IMR-90 (cell line): ENCODE results near the gene PLEKHJ1. TPM values are rescaled to one million over a fixed set of nuclear protein-coding genes. Genes with fewer than 3 reads are reported as not detected.
A peak's percentile ranks its signal among the peaks of the same experiment; 100 is the strongest.

ENCODE experiments used
- ATAC-seq: fragments of 200-7000 bp; cut with Tn5 transposase; 2 replicates; pipeline ENCODE4 v1.9.1; 2020; ENCODE audit warnings: low read depth, mild to moderate bottlenecking, moderate library complexity
- BruUV-seq: library from RNA; stranded (reverse); fragments of 400-500 nt; replicated peaks from 2 replicates; lab custom pipeline; 2021; lab: Mats Ljungman, UMichigan
- CTCF ChIA-PET: fragments of 300-600 bp; formaldehyde crosslinking; extraction: SDS; loops from one replicate; lab custom pipeline; 2021; ENCODE audit warnings: antibody characterized with exemption; lab: Yijun Ruan, JAX
- POLR2A ChIA-PET: fragments of 300-600 bp; sonication (Branson Sonifier 250); formaldehyde crosslinking; loops from one replicate; lab custom pipeline; 2022; ENCODE audit warnings: antibody characterized with exemption; ENCODE audit not compliant: unreplicated experiment; lab: Charles Lee
- DNase-seq: peaks from one replicate; pipeline ENCODE4 v3.0.0; 2013
- H2AFZ ChIP-seq: replicated peaks from 2 replicates; pipeline ENCODE3; 2013; ENCODE audit warnings: low read length, mild to moderate bottlenecking; ENCODE audit not compliant: poor library complexity
- H2AK5ac ChIP-seq: 2 replicates; pipeline ENCODE4 v1.6.1; 2013; ENCODE audit warnings: low read depth, low read length, inconsistent platforms
- H2AK9ac ChIP-seq: replicated peaks from 2 replicates; pipeline ENCODE3; 2013; ENCODE audit warnings: mild to moderate bottlenecking, low read depth, low read length, moderate library complexity; ENCODE audit not compliant: poor library complexity
- H2BK120ac ChIP-seq: 2 replicates; pipeline ENCODE4 v1.6.1; 2013; ENCODE audit warnings: low read depth, low read length, inconsistent platforms
- H2BK15ac ChIP-seq: 3 replicates; pipeline ENCODE4 v1.6.1; 2013; ENCODE audit warnings: low read depth, low read length, inconsistent platforms
- H2BK20ac ChIP-seq: 2 replicates; pipeline ENCODE4 v1.6.1; 2013; ENCODE audit warnings: low read depth, mild to moderate bottlenecking, inconsistent platforms, low read length, moderate library complexity
- H2BK5ac ChIP-seq: 2 replicates; pipeline ENCODE4 v1.6.1; 2013; ENCODE audit warnings: mild to moderate bottlenecking, low read depth, low read length, inconsistent platforms; ENCODE audit not compliant: poor library complexity, severe bottlenecking
- H3K14ac ChIP-seq: replicated peaks from 2 replicates; pipeline ENCODE4 v1.6.1; 2013; ENCODE audit warnings: low read depth, low read length, inconsistent platforms
- H3K18ac ChIP-seq: 2 replicates; pipeline ENCODE4 v1.6.1; 2013; ENCODE audit warnings: low read depth, low read length, control low read depth
- H3K23ac ChIP-seq: 2 replicates; pipeline ENCODE4 v1.6.1; 2013; ENCODE audit warnings: low read depth, low read length, inconsistent platforms
- H3K27ac ChIP-seq: 2 replicates; pipeline ENCODE4 v1.5.1; 2013; ENCODE audit warnings: mild to moderate bottlenecking, control low read depth, low read length; ENCODE audit not compliant: insufficient read depth
- H3K27me3 ChIP-seq: 2 replicates; pipeline ENCODE4 v1.6.1; 2013; ENCODE audit warnings: low read length; ENCODE audit not compliant: control insufficient read depth, insufficient read depth
- H3K36me3 ChIP-seq: 2 replicates; pipeline ENCODE4 v1.6.1; 2013; ENCODE audit warnings: low read length, mixed read lengths; ENCODE audit not compliant: control insufficient read depth, insufficient read depth
- H3K4ac ChIP-seq: 2 replicates; pipeline ENCODE4 v1.6.1; 2013; ENCODE audit warnings: low read depth, low read length, inconsistent platforms
- H3K4me1 ChIP-seq: 2 replicates; pipeline ENCODE4 v1.6.1; 2013; ENCODE audit warnings: low read length, mixed read lengths; ENCODE audit not compliant: control insufficient read depth, insufficient read depth
- H3K4me2 ChIP-seq: 2 replicates; pipeline ENCODE4 v1.6.1; 2013; ENCODE audit warnings: low read depth, mild to moderate bottlenecking, control low read depth, low read length, moderate library complexity
- H3K4me3 ChIP-seq: 2 replicates; pipeline ENCODE4 v1.5.1; 2013; ENCODE audit warnings: low read depth, mild to moderate bottlenecking, control low read depth, low read length, moderate library complexity; ENCODE audit not compliant: insufficient read depth
- H3K56ac ChIP-seq: 2 replicates; pipeline ENCODE4 v1.6.1; 2013; ENCODE audit warnings: low read length, inconsistent platforms; ENCODE audit not compliant: insufficient read depth; ENCODE audit errors: extremely low read depth
- H3K79me1 ChIP-seq, 2 experiments: 2 replicates each; pipeline ENCODE4 v1.6.1; 2013; ENCODE audit warnings: low read length in 2 of 2, inconsistent platforms in 1 of 2, low read depth in 1 of 2
- H3K9ac ChIP-seq: 2 replicates; pipeline ENCODE4 v1.6.1; 2013; ENCODE audit warnings: low read depth, low read length, control low read depth
- H3K9me1 ChIP-seq: 2 replicates; pipeline ENCODE4 v1.6.1; 2013; ENCODE audit warnings: low read length, inconsistent platforms; ENCODE audit not compliant: insufficient read depth
- H3K9me3 ChIP-seq: 2 replicates; pipeline ENCODE4 v1.6.1; 2013; ENCODE audit warnings: low read length; ENCODE audit not compliant: control insufficient read depth, insufficient read depth
- H4K20me1 ChIP-seq: 2 replicates; pipeline ENCODE4 v1.6.1; 2013; ENCODE audit warnings: low read length, inconsistent platforms; ENCODE audit not compliant: insufficient read depth
- H4K5ac ChIP-seq: 2 replicates; pipeline ENCODE4 v1.6.1; 2013; ENCODE audit warnings: mild to moderate bottlenecking, low read depth, low read length, control low read depth
- H4K8ac ChIP-seq, 2 experiments: 2 replicates each; pipeline ENCODE4 v1.6.1; 2013; ENCODE audit warnings: low read depth in 2 of 2, low read length in 2 of 2, control low read depth in 1 of 2, inconsistent platforms in 1 of 2
- H4K91ac ChIP-seq: 2 replicates; pipeline ENCODE4 v1.6.1; 2013; ENCODE audit warnings: low read depth, low read length, inconsistent platforms; ENCODE audit not compliant: insufficient read depth
- BHLHE40 ChIP-seq: fragments of 150-350 bp; IDR thresholded peaks from 2 replicates; pipeline ENCODE4 v1.6.1; 2016; ENCODE audit warnings: mild to moderate bottlenecking, low read depth, low read length
- MAFK ChIP-seq: IDR thresholded peaks from 2 replicates; pipeline ENCODE4 v1.6.1; 2012; ENCODE audit warnings: low read depth, low read length, improper control_type of control experiment
- MAZ ChIP-seq: IDR thresholded peaks from 2 replicates; pipeline ENCODE4 v1.6.1; 2012; ENCODE audit warnings: low read depth, mild to moderate bottlenecking, low read length, improper control_type of control experiment, moderate library complexity, borderline replicate concordance
- MXI1 ChIP-seq: IDR thresholded peaks from 2 replicates; pipeline ENCODE4 v1.6.1; 2012; ENCODE audit warnings: low read depth, mild to moderate bottlenecking, low read length, moderate library complexity, borderline replicate concordance
- NFE2L2 ChIP-seq: fragments of 150-350 bp; IDR thresholded peaks from 2 replicates; pipeline ENCODE4 v1.6.1; 2016; ENCODE audit warnings: low read depth, mild to moderate bottlenecking, low read length
- RAD21 ChIP-seq: IDR thresholded peaks from 2 replicates; pipeline ENCODE4 v1.6.1; 2012; ENCODE audit warnings: low read length, improper control_type of control experiment
- RCOR1 ChIP-seq: IDR thresholded peaks from 2 replicates; pipeline ENCODE4 v1.6.1; 2012; ENCODE audit warnings: mild to moderate bottlenecking, low read length, improper control_type of control experiment; ENCODE audit not compliant: insufficient replicate concordance
- WGBS, 2 experiments: methylation state at CpG; one replicate each; pipeline versions ENCODE4 v1.1.5 to v1.1.7; 2013; ENCODE audit warnings: missing lambda C conversion rate in 2 of 2; ENCODE audit not compliant: insufficient read length in 1 of 2; ENCODE audit errors: extremely low coverage in 2 of 2; 5-methylcytosine and 5-hydroxymethylcytosine counted together
- dilution Hi-C: fragments of 300-500 bp; cut with HindIII; formaldehyde crosslinking; loops from one replicate; pipeline ENCODE4 v1.14.3; 2018; ENCODE audit warnings: low sequenced_read_pairs; ENCODE audit not compliant: unreplicated experiment
- in situ Hi-C: fragments of 300-500 bp; cut with MboI; formaldehyde crosslinking; loops from 3 replicates; pipeline ENCODE4 v1.14.3; 2019; ENCODE audit warnings: low sequenced_read_pairs, inconsistent platforms, mixed read lengths
- intact Hi-C: fragments of 100-400 bp; cut with micrococcal nuclease; formaldehyde crosslinking; loops from 2 replicates; pipeline ENCODE4 v1.10.0; 2022
- polyA plus RNA-seq, 3 experiments: library from polyadenylated mRNA; depleted of rRNA; stranded (reverse); fragments of >200 nt; gene quantifications; 2 replicates each; pipeline ENCODE4 v1.2.3, GENCODE V29; 2012; ENCODE audit warnings: low replicate concordance in 1 of 3
- total RNA-seq: library from RNA; depleted of rRNA; stranded (reverse); fragments of >200 nt; gene quantifications from 2 replicates; pipeline ENCODE4 v1.2.3, GENCODE V29; 2012

Gene PLEKHJ1
- total and polyA plus RNA-seq, 2 of the 4 experiments (the other 2 are of a cell fraction) = 31.7 to 62.8 TPM

- no peak overlapping the region for H3K27ac ChIP-seq
- BruUV-seq = no TSS peak
- H3K9ac ChIP-seq = no peak overlapping the region
These were observed 5.0 kb upstream of the PLEKHJ1 start for GRCh38 chr19:2240881-2241760.

More at GRCh38 chr19:2240881-2241760, 5.0 kb upstream of the PLEKHJ1 start:
- Histone ChIP-seq H3K4me3 (no peak overlapping the region), H2BK20ac (no peak overlapping the region), H3K23ac (peak overlapping the region; percentile 86; the same call in 1 of the 2 replicates), H4K91ac (no peak overlapping the region), H3K4me1 (peaks cover 19% of the 10 kb centered on the region), H3K14ac (no peak overlapping the region), H3K4ac (no peak overlapping the region), H3K18ac (no peak overlapping the region), H2BK15ac (no peak overlapping the region), H4K8ac (no peak overlapping the region), H3K4me2 (no peak overlapping the region; the same call in 1 of the 2 replicates), H3K36me3 (peaks cover 37% of the 10 kb centered on the region), H2AK9ac (peak overlapping the region; percentile 92), H4K5ac (no peak overlapping the region), H3K27me3 (no peaks in the 10 kb centered on the region), H3K79me1 (peaks cover 4 to 63% of the 10 kb centered on the region in 2 experiments; a peak in 2 of 4 replicates), H2AFZ (no peak overlapping the region), H4K20me1 (peaks cover 80% of the 10 kb centered on the region), H3K56ac (no peak overlapping the region), H2BK5ac (no peak overlapping the region), H3K9me1 (peaks cover 13% of the 10 kb centered on the region), H2BK120ac (no peak overlapping the region), H2AK5ac (0 out of 2 replicates have a peak overlapping the region, but pooled peaks have one; percentile 23), H3K9me3 (no peaks in the 10 kb centered on the region)
- 90% methylated on average over 20 of the region's 41 CpGs; no CpG with 5 or more reads in 1 of the 2 experiments for WGBS, 2 experiments
- no peak for DNase-seq
- CTCF ChIA-PET = no interaction called here
- POLR2A ChIA-PET = no interaction called here
- ATAC-seq = no peak
- intact Hi-C loops (no loop called here), in situ Hi-C loops (no loop called here), dilution Hi-C loops (no loop called here)
- TF ChIP-seq RCOR1 = no peak
- no peak for TF ChIP-seq NFE2L2
- no peak for TF ChIP-seq MAZ
- no peak for TF ChIP-seq RAD21
- TF ChIP-seq MXI1 = no peak
- TF ChIP-seq BHLHE40 = no peak
- TF ChIP-seq MAFK = no peak
